Activated naive CD4-positive, alpha-beta T cell treated with Interleukin-2 at 50 U/mL for 16 hours (primary cell): Measurements from ENCODE around the gene NOX3.
"Not testable (repeated sequence)": the region's sequence is repeated elsewhere in the genome, so short reads cannot be mapped to it uniquely, and the experiment has no call there.

Experiments
- DNase-seq: peaks from one replicate; pipeline ENCODE4 v3.0.0-alpha.2; 2020

NOX3 gene

GRCh38 chr6:155398701-155399061 lies 57.0 kb downstream of the NOX3 start:
- DNase-seq, result no peak

GRCh38 chr6:155398221-155398620 lies 57.4 kb downstream of the NOX3 start:
- no peak for DNase-seq

GRCh38 chr6:155397172-155397705 lies 58.4 kb downstream of the NOX3 start:
- DNase-seq, result no peak

- no peak for DNase-seq
Measured at GRCh38 chr6:155396605-155397004, 59.0 kb downstream of the NOX3 start.

GRCh38 chr6:155395339-155395738 lies 60.3 kb downstream of the NOX3 start:
- no peak for DNase-seq

- DNase-seq, result no peak
Measured at GRCh38 chr6:155389130-155389529, 66.5 kb downstream of the NOX3 start.

- DNase-seq, result no peak
Measured at GRCh38 chr6:155388591-155388990, 67.0 kb downstream of the NOX3 start.

- DNase-seq, result no peak
Measured at GRCh38 chr6:155387481-155387880, 68.2 kb downstream of the NOX3 start.

- no peak for DNase-seq
Measured at GRCh38 chr6:155384321-155384952, 71.2 kb downstream of the NOX3 start.

GRCh38 chr6:155383913-155384312 lies 71.7 kb downstream of the NOX3 start:
- DNase-seq, result no peak

GRCh38 chr6:155382338-155382685 lies 73.3 kb downstream of the NOX3 start:
- DNase-seq, result no peak

GRCh38 chr6:155381673-155382337 lies 73.8 kb downstream of the NOX3 start:
- no peak for DNase-seq

GRCh38 chr6:155380666-155381332 lies 74.8 kb downstream of the NOX3 start:
- no peak for DNase-seq

- no peak for DNase-seq
Measured at GRCh38 chr6:155378724-155379123, 76.9 kb downstream of the NOX3 start.

GRCh38 chr6:155378276-155378675 lies 77.4 kb downstream of the NOX3 start:
- DNase-seq, result no peak

GRCh38 chr6:155377061-155377460 lies 78.6 kb downstream of the NOX3 start:
- DNase-seq, result no peak

- no peak for DNase-seq
Measured at GRCh38 chr6:155375801-155376200, 79.8 kb downstream of the NOX3 start.

- DNase-seq, result no peak
Measured at GRCh38 chr6:155374681-155375080, 81.0 kb downstream of the NOX3 start.

GRCh38 chr6:155373276-155373675 lies 82.4 kb downstream of the NOX3 start:
- no peak for DNase-seq

GRCh38 chr6:155372256-155372655 lies 83.4 kb downstream of the NOX3 start:
- no peak for DNase-seq

- no peak for DNase-seq
Measured at GRCh38 chr6:155371230-155371629, 84.4 kb downstream of the NOX3 start.

- DNase-seq, result no peak
Measured at GRCh38 chr6:155366325-155366724, 89.3 kb downstream of the NOX3 start.

GRCh38 chr6:155364844-155365437 lies 90.7 kb downstream of the NOX3 start:
- no peak for DNase-seq

GRCh38 chr6:155364021-155364420 lies 91.6 kb downstream of the NOX3 start:
- not testable (repeated sequence) for DNase-seq
